Measurements from ENCODE around the gene HHLA2. TPM values are rescaled to one million over a fixed set of nuclear protein-coding genes. Genes with fewer than 3 reads are reported as not detected.
"Not testable (repeated sequence)": the region's sequence is repeated elsewhere in the genome, so short reads cannot be mapped to it uniquely, and the experiment has no call there.

Gene HHLA2, protein sequence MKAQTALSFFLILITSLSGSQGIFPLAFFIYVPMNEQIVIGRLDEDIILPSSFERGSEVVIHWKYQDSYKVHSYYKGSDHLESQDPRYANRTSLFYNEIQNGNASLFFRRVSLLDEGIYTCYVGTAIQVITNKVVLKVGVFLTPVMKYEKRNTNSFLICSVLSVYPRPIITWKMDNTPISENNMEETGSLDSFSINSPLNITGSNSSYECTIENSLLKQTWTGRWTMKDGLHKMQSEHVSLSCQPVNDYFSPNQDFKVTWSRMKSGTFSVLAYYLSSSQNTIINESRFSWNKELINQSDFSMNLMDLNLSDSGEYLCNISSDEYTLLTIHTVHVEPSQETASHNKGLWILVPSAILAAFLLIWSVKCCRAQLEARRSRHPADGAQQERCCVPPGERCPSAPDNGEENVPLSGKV
- total RNA-seq (ENCODE audit: low replicate concordance): 2.3 and 3.9 TPM in 2 replicates
- long read RNA-seq, partial matches to known transcripts: 2 of 4 reads
- long read RNA-seq, other reads (novel, unspliced or antisense): 2 of 4 reads

- H3K27ac Mint-ChIP-seq: no peak within 1 kb of the TSS
- H3K4me3 Mint-ChIP-seq: no peak within 1 kb of the TSS
- DNase-seq (ENCODE audit: extremely low spot score, unreplicated experiment): no peak
- H3K27me3 Mint-ChIP-seq: no peaks in the 10 kb centered on the region
- TF ChIP-seq CTCF (conservative IDR thresholded peaks at IDR 0.05): no peak
- peaks cover 8% of the 10 kb centered on the region for H3K4me1 Mint-ChIP-seq (ENCODE audit: unreplicated experiment)
- peaks cover 14% of the 10 kb centered on the region for H3K9me3 Mint-ChIP-seq
- no peaks in the 10 kb centered on the region for H3K36me3 Mint-ChIP-seq
These were observed at the start of gene HHLA2 for GRCh38 chr3:108296239-108296638. Gene HHLA2, plus strand, starts transcription at chr3:108296548. Its CDS starts 55,266 bp downstream, at chr3:108351814.

GRCh38 chr3:108250626-108251025 lies 45.7 kb upstream of the HHLA2 start:
- H3K9me3 Mint-ChIP-seq: no peaks in the 10 kb centered on the region
- no peaks in the 10 kb centered on the region for H3K36me3 Mint-ChIP-seq
- no peaks in the 10 kb centered on the region for H3K4me1 Mint-ChIP-seq (ENCODE audit: unreplicated experiment)
- no peak overlapping the region for H3K4me3 Mint-ChIP-seq
- H3K27ac Mint-ChIP-seq: no peak overlapping the region
- TF ChIP-seq CTCF (conservative IDR thresholded peaks at IDR 0.05): no peak
- DNase-seq (ENCODE audit: extremely low spot score, unreplicated experiment): no peak
- no peaks in the 10 kb centered on the region for H3K27me3 Mint-ChIP-seq

DNA sequence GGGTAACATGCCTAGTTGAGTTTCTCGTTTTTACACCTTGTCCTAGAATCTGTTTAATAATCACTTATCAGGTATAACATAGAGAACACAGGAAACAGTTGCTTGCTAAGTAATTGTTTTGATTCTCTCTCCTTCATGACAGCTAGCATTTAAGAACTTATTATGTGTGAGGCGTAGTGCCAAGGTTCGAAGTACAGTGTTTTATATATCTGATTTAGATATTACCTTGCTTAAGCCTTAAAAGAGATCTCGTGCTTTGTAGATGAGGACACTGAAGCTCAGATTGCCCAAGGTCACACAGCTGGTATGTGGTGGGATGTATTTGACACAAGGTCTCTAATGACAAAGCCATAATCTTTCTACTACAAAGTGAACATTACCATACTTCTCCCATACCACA lies 45.1 kb upstream of the HHLA2 start:
- H3K27ac Mint-ChIP-seq: no peak overlapping the region
- no peak for DNase-seq (ENCODE audit: extremely low spot score, unreplicated experiment)
- no peak for TF ChIP-seq CTCF (conservative IDR thresholded peaks at IDR 0.05)
- H3K4me3 Mint-ChIP-seq: no peak overlapping the region
- no peaks in the 10 kb centered on the region for H3K36me3 Mint-ChIP-seq
- no peaks in the 10 kb centered on the region for H3K27me3 Mint-ChIP-seq
- no peaks in the 10 kb centered on the region for H3K4me1 Mint-ChIP-seq (ENCODE audit: unreplicated experiment)
- H3K9me3 Mint-ChIP-seq: peaks cover 5% of the 10 kb centered on the region

GRCh38 chr3:108251844-108252243 lies 44.5 kb upstream of the HHLA2 start:
- no peak for DNase-seq (ENCODE audit: extremely low spot score, unreplicated experiment)
- Mint-ChIP-seq H3K27me3 (no peaks in the 10 kb centered on the region), H3K27ac (no peak overlapping the region), H3K9me3 (peaks cover 6% of the 10 kb centered on the region), H3K36me3 (no peaks in the 10 kb centered on the region), H3K4me1 (ENCODE audit: unreplicated experiment) (no peaks in the 10 kb centered on the region), H3K4me3 (no peak overlapping the region)
- TF ChIP-seq CTCF (conservative IDR thresholded peaks at IDR 0.05): no peak

DNA sequence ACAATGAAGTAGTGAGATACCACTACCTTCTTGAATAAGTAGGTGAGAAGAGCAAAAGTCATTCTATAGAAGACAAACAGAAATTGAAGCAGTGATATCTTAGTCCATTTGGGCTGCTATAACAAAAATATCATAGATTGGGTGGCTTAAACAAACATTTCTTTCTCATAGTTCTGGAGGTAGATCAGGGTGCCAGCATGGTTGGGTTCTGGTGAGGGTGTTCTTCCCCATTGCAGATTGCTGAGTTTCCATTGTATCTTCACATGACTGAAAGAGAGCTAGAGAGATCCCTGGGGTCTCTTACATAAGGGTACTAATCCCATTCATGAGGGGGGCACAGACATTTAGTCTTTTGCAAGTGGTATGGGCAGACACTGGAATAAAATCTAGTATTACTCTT lies 41.2 kb upstream of the HHLA2 start:
- Mint-ChIP-seq H3K4me1 (ENCODE audit: unreplicated experiment) (no peaks in the 10 kb centered on the region), H3K27ac (no peak overlapping the region), H3K4me3 (no peak overlapping the region), H3K36me3 (no peaks in the 10 kb centered on the region), H3K9me3 (peaks cover 9% of the 10 kb centered on the region), H3K27me3 (no peaks in the 10 kb centered on the region)
- TF ChIP-seq CTCF (conservative IDR thresholded peaks at IDR 0.05): no peak
- no peak for DNase-seq (ENCODE audit: extremely low spot score, unreplicated experiment)

DNA sequence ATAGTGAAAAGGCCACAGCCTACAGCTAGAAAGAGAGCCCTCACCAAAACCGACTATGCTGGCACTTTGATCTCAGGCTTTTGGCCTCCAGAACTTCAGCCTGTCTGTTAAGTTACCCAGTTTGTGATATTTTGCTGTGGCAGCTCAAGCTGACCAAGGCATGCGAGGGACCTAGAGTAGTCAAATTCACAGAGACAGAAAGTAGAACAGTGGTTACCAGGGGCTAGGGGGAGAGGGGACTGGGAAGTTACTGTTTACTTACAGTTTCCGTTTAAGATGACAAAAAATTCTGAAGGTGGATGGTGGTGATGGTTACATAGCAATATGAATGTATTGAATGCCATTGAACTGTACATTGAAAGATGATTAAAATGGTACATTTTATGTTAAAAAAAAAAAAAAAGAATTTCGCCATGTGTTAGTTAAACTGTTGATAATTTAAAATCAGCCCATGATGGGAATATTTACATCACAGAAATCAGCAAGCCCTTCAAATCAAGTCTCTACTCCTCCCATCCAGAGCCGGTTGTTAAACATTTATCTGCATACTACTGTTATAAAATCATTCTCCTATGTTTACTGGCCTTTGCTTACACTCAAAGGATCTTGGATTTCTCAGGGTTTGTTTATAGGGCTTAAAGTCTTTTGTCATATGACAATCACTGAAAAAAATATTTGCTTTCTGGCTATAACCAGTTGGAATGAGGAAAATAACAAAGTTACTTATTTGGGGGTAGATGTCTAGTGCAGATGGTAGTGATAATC lies 31.6 kb upstream of the HHLA2 start:
- not testable (repeated sequence) for H3K27me3 Mint-ChIP-seq; H3K36me3 Mint-ChIP-seq; H3K4me1 Mint-ChIP-seq (ENCODE audit: unreplicated experiment); H3K4me3 Mint-ChIP-seq; H3K27ac Mint-ChIP-seq; DNase-seq (ENCODE audit: extremely low spot score, unreplicated experiment)
- peaks cover 18% of the 10 kb centered on the region for H3K9me3 Mint-ChIP-seq

DNA sequence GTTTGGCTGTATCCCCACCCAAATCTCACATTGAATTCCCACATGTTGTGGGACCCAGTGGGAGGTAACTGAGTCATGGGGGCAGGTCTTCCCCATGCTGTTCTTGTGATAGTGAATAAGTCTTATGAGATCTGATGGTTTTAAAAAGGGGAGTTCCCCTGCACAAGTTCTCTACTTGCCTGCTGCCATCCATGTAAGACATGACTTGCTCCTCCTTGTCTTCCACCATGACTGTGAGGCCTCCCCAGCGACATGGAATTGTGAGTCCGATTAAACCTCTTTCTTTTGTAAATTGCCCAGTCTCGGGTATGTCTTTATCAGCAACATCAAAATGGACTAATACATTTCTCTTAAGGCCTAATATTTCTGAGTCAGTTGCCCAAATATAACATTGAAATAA lies 28.1 kb upstream of the HHLA2 start:
- H3K27ac Mint-ChIP-seq; H3K36me3 Mint-ChIP-seq; DNase-seq (ENCODE audit: extremely low spot score, unreplicated experiment); H3K4me1 Mint-ChIP-seq (ENCODE audit: unreplicated experiment); H3K27me3 Mint-ChIP-seq; H3K4me3 Mint-ChIP-seq: not testable (repeated sequence)
- H3K9me3 Mint-ChIP-seq: peaks cover 22% of the 10 kb centered on the region

All from type B pancreatic cell (in vitro differentiated cells).